Ectodermal cell (in vitro differentiated cells): ENCODE data around the gene GABRG3.

Experiments used
- H3K27ac ChIP-seq: 2 replicates; pipeline ENCODE4 v1.7.0; 2013; ENCODE audit warnings: mild to moderate bottlenecking, low read depth, low read length; ENCODE audit not compliant: insufficient read depth, poor library complexity, severe bottlenecking
- H3K27me3 ChIP-seq: 2 replicates; pipeline ENCODE4 v1.7.0; 2013; ENCODE audit warnings: mild to moderate bottlenecking, low read length; ENCODE audit not compliant: insufficient read depth, control insufficient read depth, poor library complexity, severe bottlenecking
- H3K36me3 ChIP-seq: one replicate; pipeline ENCODE4 v1.7.0; 2013; ENCODE audit warnings: low read length; ENCODE audit not compliant: control insufficient read depth, insufficient read depth
- H3K4me1 ChIP-seq: one replicate; pipeline ENCODE4 v1.7.0; 2013; ENCODE audit warnings: low read length; ENCODE audit not compliant: control insufficient read depth, insufficient read depth
- H3K4me3 ChIP-seq: 2 replicates; pipeline ENCODE4 v1.7.0; 2013; ENCODE audit warnings: low read depth, low read length, control low read depth; ENCODE audit not compliant: insufficient read depth
- H3K9me3 ChIP-seq: 2 replicates; pipeline ENCODE4 v1.7.0; 2013; ENCODE audit warnings: mild to moderate bottlenecking, low read length, moderate library complexity; ENCODE audit not compliant: control insufficient read depth
- WGBS, 2 experiments: methylation state at CpG; one replicate each; pipeline ENCODE4 v1.1.7; 2013; ENCODE audit warnings: missing lambda C conversion rate in 2 of 2; 5-methylcytosine and 5-hydroxymethylcytosine counted together

Gene GABRG3

GRCh38 chr15:27248251-27248650, 277.3 kb downstream of the GABRG3 start:
- peaks cover 2% of the 10 kb centered on the region for H3K4me1 ChIP-seq
- H3K4me3 ChIP-seq, result no peak overlapping the region
- no peaks in the 10 kb centered on the region for H3K27me3 ChIP-seq
- H3K36me3 ChIP-seq, result no peaks in the 10 kb centered on the region
- no peak overlapping the region for H3K27ac ChIP-seq
- WGBS, 2 experiments, result 91 to 96% methylated on average over 3 of the region's 3 CpGs
- H3K9me3 ChIP-seq, result no peaks in the 10 kb centered on the region

GRCh38 chr15:27249046-27249759, 278.2 kb downstream of the GABRG3 start:
- Histone ChIP-seq H3K9me3 (no peaks in the 10 kb centered on the region), H3K27ac (no peak overlapping the region), H3K4me3 (no peak overlapping the region), H3K27me3 (no peaks in the 10 kb centered on the region), H3K4me1 (peaks cover 2% of the 10 kb centered on the region), H3K36me3 (no peaks in the 10 kb centered on the region)
- 96% methylated on average over 23 of the region's 23 CpGs for WGBS, 2 experiments

- no peaks in the 10 kb centered on the region for H3K27me3 ChIP-seq
Measured at GRCh38 chr15:27249760-27250109, 278.8 kb downstream of the GABRG3 start.

GRCh38 chr15:27250223-27250622, 279.2 kb downstream of the GABRG3 start:
- H3K9me3 ChIP-seq, result no peaks in the 10 kb centered on the region
- H3K27me3 ChIP-seq, result no peaks in the 10 kb centered on the region
- peaks cover 2% of the 10 kb centered on the region for H3K4me1 ChIP-seq
- no peak overlapping the region for H3K27ac ChIP-seq
- no peaks in the 10 kb centered on the region for H3K36me3 ChIP-seq
- WGBS, 2 experiments, result 92 to 94% methylated on average over 6 of the region's 6 CpGs
- H3K4me3 ChIP-seq, result no peak overlapping the region

More at GRCh38 chr15:27249760-27250109, 278.8 kb downstream of the GABRG3 start:
- no peaks in the 10 kb centered on the region for H3K9me3 ChIP-seq
- WGBS, 2 experiments, result 86 to 88% methylated on average over 2 to 3 of the region's 3 CpGs
- H3K4me1 ChIP-seq, result peaks cover 2% of the 10 kb centered on the region
- H3K4me3 ChIP-seq, result no peak overlapping the region
- H3K27ac ChIP-seq, result no peak overlapping the region
- no peaks in the 10 kb centered on the region for H3K36me3 ChIP-seq

DNA sequence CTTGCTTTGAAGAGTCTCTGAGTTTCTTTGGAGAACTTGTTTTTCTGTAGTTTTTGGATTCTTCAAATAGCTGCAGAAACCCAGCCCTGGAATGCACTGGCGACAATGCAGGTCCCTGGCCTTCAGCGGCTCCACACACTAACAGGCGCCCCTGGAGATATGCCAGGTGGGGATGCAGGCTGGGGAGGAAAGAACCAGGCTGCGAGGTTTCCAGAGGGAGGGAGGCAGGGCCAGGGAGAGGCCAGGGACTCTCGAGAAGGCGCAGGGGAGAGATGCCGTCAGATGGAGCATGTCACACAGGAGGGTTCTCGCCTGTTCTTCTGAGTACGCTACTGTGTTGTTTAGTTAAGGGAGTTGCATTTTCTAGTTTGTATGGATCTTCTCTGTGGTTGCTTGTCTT, 283.1 kb downstream of the GABRG3 start:
- no peak overlapping the region for H3K4me3 ChIP-seq
- H3K4me1 ChIP-seq, result peaks cover 10% of the 10 kb centered on the region
- no peaks in the 10 kb centered on the region for H3K27me3 ChIP-seq
- no peaks in the 10 kb centered on the region for H3K36me3 ChIP-seq
- H3K27ac ChIP-seq, result no peak overlapping the region
- no peaks in the 10 kb centered on the region for H3K9me3 ChIP-seq
- 89 to 92% methylated on average over 9 of the region's 9 CpGs for WGBS, 2 experiments

DNA sequence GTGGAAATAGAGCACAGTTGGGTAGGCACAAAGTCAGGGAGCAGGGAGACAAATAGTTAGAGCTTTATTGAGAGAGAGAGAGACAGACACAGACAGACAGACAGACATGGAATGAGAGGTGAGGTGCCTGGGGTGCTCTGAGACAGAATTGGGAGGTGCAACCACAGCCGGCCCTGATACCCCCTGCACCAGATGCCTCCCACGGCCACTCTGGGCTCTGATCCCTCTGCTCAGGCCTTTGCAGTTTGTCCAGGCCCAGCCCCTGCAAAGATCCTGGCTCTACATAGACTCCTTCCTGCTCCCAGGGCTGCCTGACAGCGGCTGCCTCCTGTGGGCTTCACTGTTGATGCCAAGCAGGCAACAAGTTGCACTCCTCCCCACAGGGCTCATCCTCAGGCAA, 283.8 kb downstream of the GABRG3 start:
- no peaks in the 10 kb centered on the region for H3K27me3 ChIP-seq
- no peak overlapping the region for H3K27ac ChIP-seq
- WGBS, 2 experiments, result 76 to 77% methylated on average over 3 of the region's 3 CpGs
- no peak overlapping the region for H3K4me3 ChIP-seq
- H3K4me1 ChIP-seq, result peaks cover 8% of the 10 kb centered on the region
- H3K36me3 ChIP-seq, result no peaks in the 10 kb centered on the region
- H3K9me3 ChIP-seq, result no peaks in the 10 kb centered on the region

DNA sequence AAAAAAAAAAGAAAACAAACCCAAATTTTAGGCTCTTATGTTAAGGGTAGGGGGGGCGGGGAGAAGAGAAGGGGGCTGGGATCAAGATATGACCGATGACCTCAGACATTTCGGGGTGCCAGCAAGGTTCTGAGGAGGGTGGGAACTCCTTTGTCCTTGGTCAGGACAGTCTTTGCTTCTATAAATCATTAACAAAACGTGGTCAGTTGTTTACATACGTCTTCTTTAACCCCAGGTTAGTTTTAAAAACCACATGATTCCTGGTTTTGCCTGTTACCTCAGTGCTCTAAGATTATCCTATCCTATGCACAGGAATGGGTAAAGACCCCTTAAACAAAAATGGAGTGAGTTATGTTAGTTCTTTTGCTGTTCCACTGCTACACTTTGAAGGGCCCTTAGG, 285.5 kb downstream of the GABRG3 start:
- Histone ChIP-seq H3K9me3 (no peaks in the 10 kb centered on the region), H3K4me3 (no peak overlapping the region), H3K36me3 (no peaks in the 10 kb centered on the region), H3K27me3 (no peaks in the 10 kb centered on the region), H3K27ac (no peak overlapping the region), H3K4me1 (peaks cover 8% of the 10 kb centered on the region)
- WGBS, 2 experiments, result 93 to 96% methylated on average over 5 of the region's 5 CpGs

- Histone ChIP-seq H3K36me3 (no peaks in the 10 kb centered on the region), H3K4me3 (no peak overlapping the region), H3K27ac (no peak overlapping the region), H3K9me3 (no peaks in the 10 kb centered on the region), H3K27me3 (no peaks in the 10 kb centered on the region), H3K4me1 (peaks cover 8% of the 10 kb centered on the region)
- 43% methylated on average over 4 of the region's 4 CpGs for WGBS, 2 experiments
Measured at GRCh38 chr15:27258287-27258686, 287.3 kb downstream of the GABRG3 start.

GRCh38 chr15:27260523-27260922, 289.5 kb downstream of the GABRG3 start:
- H3K4me3 ChIP-seq, result no peak overlapping the region
- no peaks in the 10 kb centered on the region for H3K36me3 ChIP-seq
- peaks cover 8% of the 10 kb centered on the region for H3K4me1 ChIP-seq
- WGBS, 2 experiments, result 68 to 73% methylated on average over 4 of the region's 4 CpGs
- no peaks in the 10 kb centered on the region for H3K9me3 ChIP-seq
- no peak overlapping the region for H3K27ac ChIP-seq
- no peaks in the 10 kb centered on the region for H3K27me3 ChIP-seq

DNA sequence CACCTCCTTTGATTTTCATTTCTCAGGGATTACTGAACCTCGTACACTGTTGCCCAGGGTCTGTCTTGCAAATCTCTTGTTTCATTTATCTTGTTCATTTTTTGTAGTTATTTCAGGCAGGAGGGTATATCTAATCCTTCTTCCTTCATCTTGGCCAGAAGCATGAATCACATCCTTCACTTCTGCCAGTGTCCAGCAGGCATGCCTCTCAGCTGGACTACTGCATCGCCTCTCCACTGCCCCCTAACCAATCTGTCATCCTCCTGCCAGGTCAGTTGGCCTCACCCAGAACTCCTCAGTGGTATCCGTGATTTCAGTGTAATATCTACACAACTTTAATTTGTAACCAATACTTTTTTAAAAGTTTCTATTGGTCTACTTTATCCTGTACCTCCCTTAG, 297.9 kb downstream of the GABRG3 start:
- Histone ChIP-seq H3K36me3 (no peaks in the 10 kb centered on the region), H3K9me3 (no peaks in the 10 kb centered on the region), H3K27me3 (no peaks in the 10 kb centered on the region), H3K4me3 (no peak overlapping the region), H3K27ac (no peak overlapping the region), H3K4me1 (no peaks in the 10 kb centered on the region)
- 85 to 96% methylated on average over 3 of the region's 3 CpGs for WGBS, 2 experiments

GRCh38 chr15:27271258-27271657, 300.3 kb downstream of the GABRG3 start:
- Histone ChIP-seq H3K27me3 (no peaks in the 10 kb centered on the region), H3K4me1 (no peaks in the 10 kb centered on the region), H3K27ac (no peak overlapping the region), H3K36me3 (no peaks in the 10 kb centered on the region), H3K9me3 (no peaks in the 10 kb centered on the region), H3K4me3 (no peak overlapping the region)
- WGBS, 2 experiments, result 95% methylated on average over 15 of the region's 15 CpGs
